HG02870 (cell line): ENCODE measurements around the gene ZFP36L2.
"Not testable (repeated sequence)": the region's sequence is repeated elsewhere in the genome, so short reads cannot be mapped to it uniquely, and the experiment has no call there.

ENCODE experiments used
- ATAC-seq: cut with Tn5 transposase; IDR thresholded peaks from one replicate; pipeline ENCODE4 v1.9.1; 2021; ENCODE audit warnings: mild to moderate bottlenecking, moderate library complexity; ENCODE audit not compliant: unreplicated experiment

The ZFP36L2 gene

DNA sequence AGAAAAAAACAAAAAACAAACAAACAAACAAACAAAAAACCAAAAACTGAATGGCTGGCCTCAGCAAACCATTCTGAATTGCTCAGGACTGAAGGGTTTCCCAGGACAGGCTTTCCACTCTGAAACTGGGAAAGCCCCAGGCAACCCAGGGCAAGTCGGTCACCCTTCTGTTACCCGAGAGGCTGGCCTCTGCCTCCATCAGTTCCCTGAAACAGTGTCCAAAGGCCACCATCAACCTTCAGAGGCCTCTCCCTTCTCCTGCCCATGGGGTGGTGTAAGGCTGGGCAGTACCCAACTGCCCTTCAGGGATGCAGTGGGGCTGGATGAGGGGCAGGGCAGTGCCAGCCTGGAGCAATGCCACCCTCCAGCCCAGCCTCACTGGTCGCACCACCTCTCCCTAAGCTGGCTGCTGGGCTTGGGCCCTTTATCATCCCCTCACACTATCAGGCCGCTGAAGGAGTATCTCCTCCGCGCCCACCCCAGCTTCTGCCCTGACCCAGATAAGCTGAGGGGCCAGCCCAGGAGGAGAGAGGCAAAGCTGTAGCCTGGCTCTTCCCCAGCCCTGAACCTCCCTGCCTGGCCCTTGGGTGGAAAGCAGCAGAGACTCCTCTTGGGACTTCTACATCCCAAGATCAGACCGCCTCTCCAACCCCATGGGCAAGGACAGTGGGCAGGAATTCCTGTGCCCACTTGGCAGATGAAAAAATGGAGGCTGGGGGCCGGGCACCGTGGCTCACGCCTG is 35.9 kb downstream of the ZFP36L2 start:
- ATAC-seq: no peak

DNA sequence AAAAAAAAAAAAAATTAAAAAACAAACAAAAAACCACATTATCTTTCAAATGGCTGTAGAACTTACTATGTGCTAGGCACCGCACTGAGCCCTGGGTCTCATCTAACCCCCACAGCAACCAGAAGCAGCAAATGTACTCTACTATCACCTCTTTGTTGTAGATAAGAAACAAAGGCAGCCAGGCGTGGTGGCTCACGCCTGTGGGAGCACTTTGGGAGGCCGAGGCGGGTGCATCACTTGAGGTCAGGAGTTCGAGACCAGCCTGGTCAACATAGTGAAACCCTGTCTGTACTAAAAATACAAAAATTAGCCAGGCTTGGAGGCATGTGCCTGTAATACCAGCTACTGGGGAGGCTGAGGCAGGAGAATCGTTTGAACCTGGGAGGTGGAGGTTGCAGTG is 36.5 kb downstream of the ZFP36L2 start:
- ATAC-seq: not testable (repeated sequence)

DNA sequence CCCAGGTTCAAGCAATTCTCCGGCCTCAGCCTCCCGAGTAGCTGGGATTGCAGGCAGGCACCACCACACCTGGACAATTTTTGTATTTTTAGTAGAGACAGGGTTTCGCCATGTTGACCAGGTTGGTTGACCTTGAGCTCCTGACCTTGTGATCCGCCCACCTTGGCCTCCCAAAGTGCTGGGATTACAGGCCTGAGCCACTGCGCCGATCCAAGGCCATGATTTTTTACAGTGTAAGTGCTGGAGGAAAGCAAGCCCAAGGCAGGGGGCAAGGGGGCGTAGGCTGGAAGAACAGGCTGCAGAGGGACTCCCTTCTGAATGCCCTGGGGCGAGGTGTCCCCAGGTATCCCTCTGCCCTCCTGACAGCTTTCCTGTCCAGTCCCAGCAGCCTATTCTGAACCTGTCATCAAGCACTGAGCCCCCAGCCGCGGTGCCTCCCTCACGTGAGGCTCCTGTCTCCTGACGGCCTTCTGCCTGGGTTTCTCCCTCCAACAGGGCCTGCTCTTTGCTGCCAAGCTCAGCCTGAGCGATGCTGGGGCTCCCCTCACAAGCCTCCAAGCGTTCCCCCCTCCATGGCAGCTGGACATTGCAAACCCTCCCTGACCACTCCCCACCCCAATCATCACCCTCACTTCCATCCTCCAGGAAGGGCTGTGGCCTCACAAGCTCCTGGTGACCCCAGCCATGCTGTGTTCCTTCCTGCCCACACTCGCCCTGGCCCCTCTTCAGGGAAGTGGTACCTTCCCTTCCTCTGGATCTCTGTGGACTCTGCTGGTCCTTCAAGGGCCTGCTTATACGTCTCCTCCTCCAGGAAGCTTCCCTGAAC is 37.6 kb downstream of the ZFP36L2 start:
- no peak for ATAC-seq

DNA sequence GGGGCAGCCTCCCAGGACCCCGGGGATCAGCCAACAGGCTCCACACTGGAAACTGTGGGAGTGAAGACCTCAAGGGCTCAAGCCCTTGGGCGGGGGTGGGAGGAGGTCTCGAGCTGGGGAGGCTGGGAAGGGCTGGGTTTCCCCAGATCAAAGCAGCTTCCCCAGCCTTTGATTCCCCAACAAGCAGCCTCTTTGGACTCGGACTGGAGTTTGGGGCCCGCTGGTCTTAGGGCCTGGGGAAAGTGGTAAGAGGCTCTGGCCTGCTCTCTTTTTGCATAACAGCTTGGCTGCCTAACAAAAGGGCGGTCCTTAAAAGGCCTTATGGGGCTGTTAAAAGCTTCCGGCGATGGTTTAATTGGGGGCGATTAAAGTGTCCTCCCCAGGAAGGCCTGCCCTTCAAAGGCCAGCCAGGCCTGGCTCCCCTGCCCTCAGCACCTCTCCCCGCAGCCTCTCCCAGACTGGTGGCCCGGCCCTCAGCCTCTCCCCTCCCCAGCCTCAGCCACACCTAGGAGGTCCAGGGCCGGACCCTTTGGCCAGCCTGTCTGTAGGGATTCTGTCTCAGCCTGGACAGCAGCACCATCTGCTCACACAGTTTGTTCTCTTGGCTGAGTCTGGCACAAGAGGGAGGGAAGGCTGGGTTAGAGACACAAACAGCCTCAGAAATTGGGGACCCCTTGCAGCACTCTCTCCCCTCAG is 39.6 kb downstream of the ZFP36L2 start:
- no peak for ATAC-seq

DNA sequence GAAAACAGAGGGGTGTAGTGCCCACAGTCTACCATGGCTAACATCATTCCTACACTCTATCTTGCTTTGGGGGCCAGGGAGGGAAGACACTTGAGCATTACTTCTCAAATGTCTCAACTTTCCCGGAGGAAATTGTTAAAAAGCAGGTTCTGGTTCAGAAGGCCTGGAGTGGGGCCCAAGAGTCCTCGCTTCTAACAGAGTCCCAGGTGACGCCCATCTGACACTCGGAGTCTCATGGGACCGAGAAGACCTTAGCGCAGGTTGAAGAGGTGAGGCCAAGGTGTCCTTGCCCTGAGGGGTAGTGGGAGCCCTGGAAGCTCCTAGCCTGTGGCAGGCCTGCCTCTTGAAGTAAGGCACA is 40.1 kb downstream of the ZFP36L2 start:
- ATAC-seq: no peak

DNA sequence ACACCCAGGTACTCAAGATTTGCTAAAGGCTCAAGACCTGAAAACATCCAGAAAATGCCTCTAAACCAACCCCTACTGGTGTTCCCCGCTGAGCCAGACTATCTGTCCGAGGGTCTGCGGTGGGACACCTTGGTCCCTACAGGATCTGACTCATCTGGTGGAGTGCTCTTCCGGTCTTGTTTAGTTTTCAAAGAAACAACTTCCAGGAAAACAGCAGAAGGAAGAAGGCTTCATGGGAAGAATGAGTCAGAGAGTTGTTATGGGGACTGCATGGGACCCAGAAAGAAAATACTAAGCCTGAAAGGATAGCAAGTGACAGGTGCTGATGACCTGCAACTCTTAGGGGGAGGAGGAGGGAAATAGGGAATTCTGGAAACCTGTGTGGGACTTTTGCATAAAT is 41.3 kb downstream of the ZFP36L2 start:
- no peak for ATAC-seq

DNA sequence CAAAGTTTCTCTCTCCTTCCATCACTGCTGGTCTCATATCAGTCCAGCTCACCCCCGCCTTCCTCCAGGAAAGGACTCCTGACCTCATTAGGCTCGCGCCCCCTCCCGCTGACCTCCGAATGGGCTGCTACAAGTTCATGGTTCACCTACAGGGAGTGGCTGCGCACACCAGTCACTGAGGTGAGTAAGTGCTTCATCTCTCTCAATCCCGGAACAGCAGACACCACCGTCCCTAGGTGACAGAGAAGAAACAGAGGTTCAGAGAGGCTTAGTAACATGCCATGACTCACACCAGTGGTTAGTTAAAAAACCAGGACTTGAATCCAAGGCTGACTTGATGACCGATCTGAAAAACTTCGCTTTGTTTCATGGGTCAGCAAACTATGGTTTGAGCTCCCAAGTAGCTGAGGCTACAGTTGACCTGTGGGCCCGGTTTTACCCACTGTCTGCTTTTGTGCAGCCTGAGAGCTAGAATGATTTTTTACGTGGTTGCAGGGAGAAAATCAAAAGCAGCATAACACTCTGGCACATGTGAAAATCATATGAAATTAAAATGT is 42.0 kb downstream of the ZFP36L2 start:
- ATAC-seq: no peak

DNA sequence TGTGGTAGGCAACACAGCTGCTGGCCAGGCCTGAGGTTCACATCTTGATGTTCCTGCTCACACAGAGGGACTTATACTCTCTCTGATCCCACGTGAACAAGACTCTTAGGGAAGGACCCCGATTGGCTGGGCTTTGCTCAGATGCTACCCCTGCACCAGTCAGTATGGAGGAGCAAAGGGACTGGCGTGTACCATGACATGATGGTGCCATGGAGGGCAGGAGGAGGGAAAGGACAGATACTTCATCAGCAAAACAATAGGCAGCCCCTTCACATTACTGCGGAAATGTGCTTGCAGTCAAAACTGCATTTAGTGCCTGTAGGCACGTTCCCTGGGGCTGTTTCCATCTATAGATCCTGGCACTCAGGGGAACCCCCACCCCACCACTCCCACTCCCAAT is 42.7 kb downstream of the ZFP36L2 start:
- ATAC-seq: no peak

DNA sequence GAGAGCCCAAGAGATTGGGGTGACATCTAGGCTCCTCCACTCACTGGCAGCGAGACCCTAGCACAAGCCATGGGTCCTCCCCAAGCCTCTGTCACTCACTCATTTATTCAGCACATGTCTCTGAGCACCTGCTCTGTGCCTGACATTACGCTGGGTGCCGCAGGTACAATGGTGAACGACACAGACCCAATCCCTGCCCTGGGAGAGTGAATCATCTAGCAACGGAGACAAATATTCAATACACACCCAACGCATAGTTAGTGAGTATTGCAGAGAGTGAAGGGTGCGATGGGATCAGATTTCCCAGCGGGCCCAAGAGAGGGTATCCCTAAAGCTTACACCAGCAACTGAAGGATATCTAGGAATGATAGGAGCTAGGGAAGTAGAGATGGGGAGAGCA is 45.5 kb downstream of the ZFP36L2 start:
- no peak for ATAC-seq

DNA sequence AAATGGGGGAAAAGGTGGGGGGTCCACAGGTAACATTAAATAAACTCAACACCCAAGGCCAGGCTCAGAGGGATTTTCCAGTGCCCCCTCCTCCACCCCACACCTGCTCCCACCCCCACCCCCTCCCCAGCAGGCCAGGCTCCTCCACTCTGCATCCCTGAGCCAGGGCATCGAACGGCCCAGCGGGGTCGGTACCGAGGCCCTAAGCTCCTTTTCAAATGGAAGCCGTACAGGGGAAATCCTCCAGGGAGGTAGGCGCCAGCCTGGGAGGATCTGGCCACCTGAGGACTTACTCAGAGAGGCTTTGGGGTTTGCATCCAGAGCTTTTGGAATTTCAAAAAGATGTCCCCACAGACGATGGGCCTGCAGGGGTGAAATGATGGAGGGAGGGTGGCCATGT is 46.5 kb downstream of the ZFP36L2 start:
- ATAC-seq: no peak

DNA sequence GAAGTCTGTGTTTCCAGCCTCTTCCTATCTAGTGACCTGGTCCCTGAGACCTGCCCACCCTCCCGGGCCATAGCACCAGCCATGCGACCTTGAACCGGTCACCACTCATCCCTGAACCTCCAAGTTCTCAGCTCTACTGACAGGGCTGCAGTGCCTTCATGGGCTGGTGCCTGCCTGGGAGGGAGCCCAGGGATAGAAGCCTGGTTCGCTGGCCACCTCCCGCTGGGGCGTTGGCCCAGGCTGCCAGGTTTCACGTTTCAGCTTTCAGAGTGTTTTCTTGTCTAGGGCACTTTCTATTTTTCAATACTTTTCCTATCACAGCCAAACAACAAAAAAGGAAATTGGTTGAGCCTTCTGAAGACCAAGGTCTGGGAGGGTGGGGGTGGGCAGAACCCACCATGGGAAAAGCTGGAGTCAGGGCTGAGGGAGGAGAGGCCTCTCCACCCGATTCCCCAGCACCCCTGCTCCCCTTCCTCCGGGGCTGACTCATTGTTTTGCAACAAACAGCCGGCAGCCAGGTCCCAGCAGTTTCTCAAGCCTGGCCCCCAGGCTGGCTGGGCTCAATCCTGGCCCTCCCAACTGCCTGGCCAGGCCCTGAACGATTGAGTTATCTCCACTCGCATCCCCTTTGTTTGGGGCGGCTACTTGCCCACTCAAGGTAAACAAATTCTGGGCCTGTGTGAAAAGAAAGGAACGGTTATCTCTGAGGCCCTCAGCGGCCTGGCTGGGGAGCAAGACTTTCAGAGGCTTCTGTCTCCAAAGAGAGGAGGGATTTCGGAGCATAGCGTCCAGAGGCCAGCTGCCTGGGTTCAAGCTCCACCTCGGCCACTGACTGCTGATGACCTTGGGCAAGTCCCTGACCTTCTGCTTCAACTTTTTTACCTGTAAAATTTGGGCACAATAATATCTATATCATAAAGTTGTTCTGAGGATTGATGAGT is 47.5 kb downstream of the ZFP36L2 start:
- no peak for ATAC-seq

DNA sequence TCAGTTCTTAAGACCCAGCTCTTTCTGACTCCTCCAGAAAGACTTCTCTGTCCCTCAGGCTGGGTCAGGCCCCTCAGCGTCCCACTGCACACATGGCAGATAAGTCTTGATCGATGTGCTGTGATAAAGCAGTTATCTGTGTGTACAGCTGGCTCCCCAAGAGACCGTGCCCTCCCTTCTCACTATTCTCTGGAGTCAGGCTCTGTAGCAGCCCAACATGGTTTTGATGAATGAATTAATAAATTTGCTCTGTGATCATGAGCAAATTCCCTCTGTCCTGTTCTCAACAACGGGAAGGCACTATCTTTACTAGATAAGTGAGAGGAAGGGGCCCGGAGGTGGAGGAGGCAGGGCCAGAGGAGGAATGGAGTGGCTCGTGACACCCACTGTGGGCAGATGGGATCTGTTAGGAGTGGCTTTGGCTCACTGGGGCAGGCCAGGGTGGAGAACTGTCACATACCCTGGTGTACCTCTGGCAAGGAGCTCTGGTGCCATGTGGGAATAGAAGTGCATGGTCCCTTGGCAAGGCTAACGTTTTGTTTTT is 48.3 kb downstream of the ZFP36L2 start:
- no peak for ATAC-seq

DNA sequence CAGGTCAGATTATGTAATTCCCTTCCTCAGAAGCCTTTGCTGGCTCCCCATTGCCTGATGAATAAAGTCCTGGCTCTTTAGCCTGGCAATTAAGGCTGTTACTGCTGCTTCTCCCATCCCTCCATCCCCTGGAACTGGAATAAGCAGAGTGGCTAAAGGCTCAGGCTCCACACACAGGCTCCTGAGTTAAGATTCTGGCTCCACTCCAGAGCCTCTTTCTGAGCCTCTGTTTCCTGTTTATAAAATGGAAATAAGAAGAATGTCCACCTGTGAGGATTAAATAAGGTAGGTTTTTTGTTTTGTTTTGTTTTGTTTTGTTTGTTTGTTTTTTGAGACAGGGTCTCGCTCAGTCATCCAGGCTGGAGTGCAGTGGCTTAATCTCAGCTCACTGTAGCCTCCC is 50.0 kb downstream of the ZFP36L2 start:
- ATAC-seq: no peak

DNA sequence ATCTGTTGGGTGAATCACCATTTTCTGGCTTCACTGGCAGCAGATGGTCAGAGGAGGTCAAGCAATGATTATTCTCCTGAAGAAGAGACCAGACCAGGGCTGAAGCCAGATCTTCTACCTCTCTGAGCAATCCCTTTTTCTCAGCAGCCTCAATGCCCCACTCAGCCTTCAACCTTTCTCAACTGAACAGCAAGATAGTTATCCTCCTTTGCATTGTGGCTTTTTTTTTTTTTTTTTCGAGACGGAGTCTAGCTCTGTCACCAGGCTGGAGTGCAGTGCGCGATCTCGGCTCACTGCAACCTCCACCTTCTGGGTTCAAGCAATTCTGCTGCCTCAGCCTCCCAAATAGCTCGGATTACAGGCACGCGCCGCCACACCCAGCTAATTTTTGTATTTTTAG is 50.5 kb downstream of the ZFP36L2 start:
- no peak for ATAC-seq

DNA sequence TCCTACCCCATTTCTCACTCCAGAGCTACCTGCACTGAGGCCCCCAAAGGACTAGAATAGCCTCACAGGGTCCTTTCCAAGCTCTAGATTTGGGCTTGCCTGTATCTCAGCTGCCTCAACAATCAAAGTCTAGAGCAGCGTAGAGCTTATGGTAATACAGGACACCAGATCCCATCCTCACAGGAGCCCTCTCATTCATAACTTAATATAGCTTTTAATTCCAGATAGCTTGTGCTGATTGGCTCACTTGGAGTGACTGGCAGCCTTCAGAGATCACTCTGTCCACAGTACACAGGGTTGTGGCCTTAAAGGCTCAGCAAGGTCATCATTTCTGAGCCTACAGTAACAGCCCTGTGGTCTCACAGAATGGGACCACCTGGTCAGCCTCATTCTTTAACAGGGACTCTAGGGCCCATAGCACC is 51.4 kb downstream of the ZFP36L2 start:
- ATAC-seq: no peak

DNA sequence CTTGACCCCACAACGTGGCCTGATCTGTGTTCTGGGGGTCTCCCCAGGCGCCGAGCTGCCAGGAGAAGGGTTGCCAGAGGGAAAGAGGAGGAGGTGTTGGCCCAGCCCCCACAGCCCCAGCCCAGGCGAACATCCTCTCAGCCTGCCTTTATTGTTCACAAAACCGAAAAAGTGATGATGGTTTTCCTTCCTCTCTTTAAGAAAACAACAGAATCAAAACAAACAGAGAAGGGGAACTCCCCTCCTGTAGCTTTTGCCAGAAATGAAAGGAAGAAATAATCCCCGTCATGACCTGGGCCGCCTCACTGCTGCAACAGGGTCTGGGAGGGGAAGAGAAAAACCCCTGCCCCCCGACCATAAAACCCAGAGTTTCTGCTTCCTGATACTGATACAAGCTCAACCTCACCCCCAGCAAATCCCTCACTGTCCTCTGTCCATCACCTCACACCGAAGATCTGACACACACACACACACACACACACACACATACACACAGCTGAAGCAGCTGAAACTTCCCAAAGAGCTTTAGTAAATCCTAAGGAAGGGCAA is 52.0 kb downstream of the ZFP36L2 start:
- ATAC-seq: peak; percentile 86
